ENCODE measurements around the gene TACC2. TPM values are rescaled to one million over a fixed set of nuclear protein-coding genes. Genes with fewer than 3 reads are reported as not detected.

TACC2 gene
- total and polyA plus RNA-seq, 9 of the 15 experiments (the other 6 are each of a cell fraction or from before 2014, with no cell fraction given): under 0.01 to 0.35 (median 0.03) TPM; not detected in 6

GRCh38 chr10:122273966-122274545 is 285.1 kb downstream of the TACC2 start:
- Histone ChIP-seq H2AFZ (ENCODE audit: low read depth, low read length) (no peak overlapping the region), H3K9me3 (replicated peaks; ENCODE audit: control insufficient read depth, insufficient read depth, low read depth, low read length) (no peaks in the 10 kb centered on the region), H3K27me3 (ENCODE audit: control insufficient read depth in 2 of 2, insufficient read depth in 2 of 2, low read length in 2 of 2) (peaks cover 0 to 4% of the 10 kb centered on the region in 2 experiments; a peak in 1 of 5 replicates), H3K79me2 (ENCODE audit: control insufficient read depth, insufficient read depth, low read length) (no peaks in the 10 kb centered on the region), H3K4me1 (replicated peaks in 1 of 2; ENCODE audit: control insufficient read depth in 2 of 2, insufficient read depth in 2 of 2, low read length in 2 of 2) (no peaks in the 10 kb centered on the region), H3K36me3 (ENCODE audit: control insufficient read depth, insufficient read depth, low read length) (no peaks in the 10 kb centered on the region), H3K9ac (ENCODE audit: insufficient read depth in 1 of 2, low read depth in 2 of 2, low read length in 2 of 2) (no peak overlapping the region), H3K4me3 (no peak overlapping the region), H3K27ac (ENCODE audit: extremely low read depth, low read depth, low read length) (no peak overlapping the region), H3K4me2 (ENCODE audit: insufficient read depth, low read length) (no peak overlapping the region), H3K9me1 (ENCODE audit: control insufficient read depth, insufficient read depth, low read length) (no peaks in the 10 kb centered on the region), H4K20me1 (replicated peaks; ENCODE audit: control insufficient read depth, insufficient read depth, low read length) (no peaks in the 10 kb centered on the region)
- in situ Hi-C loops (cut with MboI): no loop called here
- ChIA-PET CTCF (ENCODE audit: low intra/inter-chr PET ratio) (no interaction called here), POLR2A (interaction anchor here (0.6 kb wide), 1 partner anchor 8 kb away, joined by 4 read pairs; no protein-coding TSS in a partner anchor)
- no TSS peak for BruUV-seq (replicated peaks)
- intact Hi-C loops (cut with micrococcal nuclease): no loop called here
- TF ChIP-seq ARHGAP35 (IDR thresholded peaks at IDR 0.05; ENCODE audit: partially characterized antibody): no peak
- FAIRE-seq: no peak
- no peak for ATAC-seq
- no peak for DNase-seq (ENCODE audit: extremely low read depth in 1 of 4, low spot score in 3 of 4)
- WGBS (ENCODE audit: insufficient coverage, low coverage, missing lambda C conversion rate): 0% methylated on average over 9 of the region's 10 CpGs

GRCh38 chr10:122276611-122277208 is 287.7 kb downstream of the TACC2 start:
- Histone ChIP-seq H3K9me1 (ENCODE audit: control insufficient read depth, insufficient read depth, low read length) (no peaks in the 10 kb centered on the region), H3K79me2 (ENCODE audit: control insufficient read depth, insufficient read depth, low read length) (no peaks in the 10 kb centered on the region), H4K20me1 (replicated peaks; ENCODE audit: control insufficient read depth, insufficient read depth, low read length) (no peaks in the 10 kb centered on the region; the same call in 1 of the 2 replicates), H3K4me2 (ENCODE audit: insufficient read depth, low read length) (no peak overlapping the region), H3K36me3 (ENCODE audit: control insufficient read depth, insufficient read depth, low read length) (no peaks in the 10 kb centered on the region), H2AFZ (ENCODE audit: low read depth, low read length) (no peak overlapping the region), H3K9me3 (replicated peaks; ENCODE audit: control insufficient read depth, insufficient read depth, low read depth, low read length) (no peaks in the 10 kb centered on the region), H3K9ac (ENCODE audit: insufficient read depth in 1 of 2, low read depth in 2 of 2, low read length in 2 of 2) (no peak overlapping the region), H3K4me1 (replicated peaks in 1 of 2; ENCODE audit: control insufficient read depth in 2 of 2, insufficient read depth in 2 of 2, low read length in 2 of 2) (no peaks in the 10 kb centered on the region), H3K4me3 (no peak overlapping the region), H3K27me3 (ENCODE audit: control insufficient read depth in 2 of 2, insufficient read depth in 2 of 2, low read length in 2 of 2) (no peaks in the 10 kb centered on the region), H3K27ac (ENCODE audit: extremely low read depth, low read depth, low read length) (no peak overlapping the region)
- CTCF ChIA-PET (ENCODE audit: low intra/inter-chr PET ratio): no interaction called here
- intact Hi-C loops (cut with micrococcal nuclease) (loop anchor here (5.0 kb wide), 1 partner anchor 291 kb away; no protein-coding TSS in a partner anchor), in situ Hi-C loops (cut with MboI) (no loop called here)
- DNase-seq (ENCODE audit: extremely low read depth in 1 of 4, low spot score in 3 of 4): peak in 3 of 4 experiments; percentile 26 to 58 (median 53)
- BruUV-seq (replicated peaks): no TSS peak
- 0% methylated on average over 6 of the region's 6 CpGs for WGBS (ENCODE audit: insufficient coverage, low coverage, missing lambda C conversion rate)
- POLR2A ChIA-PET: interaction anchor here (0.6 kb wide), 1 partner anchor 19 kb away, joined by 3 read pairs; no protein-coding TSS in a partner anchor
- ATAC-seq: peak; percentile 65; the same call in 1 of the 3 replicates
- no peak for FAIRE-seq
- TF ChIP-seq, protein P1, sequence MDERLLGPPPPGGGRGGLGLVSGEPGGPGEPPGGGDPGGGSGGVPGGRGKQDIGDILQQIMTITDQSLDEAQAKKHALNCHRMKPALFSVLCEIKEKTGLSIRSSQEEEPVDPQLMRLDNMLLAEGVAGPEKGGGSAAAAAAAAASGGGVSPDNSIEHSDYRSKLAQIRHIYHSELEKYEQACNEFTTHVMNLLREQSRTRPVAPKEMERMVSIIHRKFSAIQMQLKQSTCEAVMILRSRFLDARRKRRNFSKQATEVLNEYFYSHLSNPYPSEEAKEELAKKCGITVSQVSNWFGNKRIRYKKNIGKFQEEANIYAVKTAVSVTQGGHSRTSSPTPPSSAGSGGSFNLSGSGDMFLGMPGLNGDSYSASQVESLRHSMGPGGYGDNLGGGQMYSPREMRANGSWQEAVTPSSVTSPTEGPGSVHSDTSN (CRISPR knock-in tag; IDR thresholded peaks at IDR 0.05; ENCODE audit: low read depth): no peak
- TF ChIP-seq, protein P1 (tag; conservative IDR thresholded peaks at IDR 0.05; ENCODE audit: low read depth): peak; percentile 24; the same call in 1 of the 2 replicates
- peak; percentile 73 for TF ChIP-seq PKNOX1 (IDR thresholded peaks at IDR 0.05)
